ENCODE measurements around the gene ECD.

GRCh38 chr10:73161079-73161478 lies 6.7 kb downstream of the ECD start:
- TF ChIP-seq CTCF (IDR thresholded peaks at IDR 0.05 in 4 of 5, conservative IDR thresholded peaks at IDR 0.05 in 1 of 5) (no peak), POLR2A (IDR thresholded peaks at IDR 0.05) (no peak)
